Inflammatory macrophage treated with lipopolysaccharide for 1 hour (primary cell): ENCODE data around the gene SAP30.

Source experiments
- DNase-seq, 2 donors: peaks; one replicate each; pipeline ENCODE4 v3.0.0-alpha.2; 2020 to 2022

Gene SAP30

DNA sequence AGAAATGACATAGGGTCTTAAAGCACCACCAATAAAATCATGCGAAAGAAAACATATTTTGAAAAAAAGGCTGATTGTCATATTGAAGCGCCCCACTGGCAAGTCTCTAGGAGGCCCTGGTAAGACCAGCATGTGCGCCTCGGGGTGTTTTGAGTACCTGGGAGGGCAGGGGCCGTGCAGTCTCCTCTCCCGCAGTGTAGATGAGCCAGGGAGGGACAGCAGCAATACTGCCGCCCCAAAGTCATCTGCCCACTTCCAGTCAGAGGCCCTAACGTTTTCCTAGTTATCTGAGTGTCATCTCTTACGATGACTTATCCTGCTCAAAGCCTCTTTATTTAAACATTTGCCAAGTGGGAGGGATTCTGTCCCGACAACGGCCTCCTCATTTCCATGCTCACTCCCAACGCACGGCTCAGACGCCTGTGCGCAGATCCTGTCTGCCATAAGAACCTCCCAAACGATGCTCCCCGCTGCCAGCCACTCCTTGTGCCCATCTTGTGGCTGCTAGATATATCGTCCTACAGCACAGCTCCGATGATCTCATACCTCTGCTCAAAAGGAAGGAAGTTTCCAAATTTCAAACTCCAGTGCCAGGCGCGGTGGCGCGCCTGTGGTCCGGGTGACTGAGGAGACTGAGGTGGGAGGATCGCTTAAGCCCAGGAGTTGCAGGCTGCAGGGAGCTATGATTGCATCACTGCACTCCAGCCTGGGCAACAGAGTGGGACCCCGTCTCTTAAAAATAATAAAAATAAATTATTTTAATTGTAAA is 45.3 kb downstream of the SAP30 start:
- peak; percentile 91 to 95 for DNase-seq

DNA sequence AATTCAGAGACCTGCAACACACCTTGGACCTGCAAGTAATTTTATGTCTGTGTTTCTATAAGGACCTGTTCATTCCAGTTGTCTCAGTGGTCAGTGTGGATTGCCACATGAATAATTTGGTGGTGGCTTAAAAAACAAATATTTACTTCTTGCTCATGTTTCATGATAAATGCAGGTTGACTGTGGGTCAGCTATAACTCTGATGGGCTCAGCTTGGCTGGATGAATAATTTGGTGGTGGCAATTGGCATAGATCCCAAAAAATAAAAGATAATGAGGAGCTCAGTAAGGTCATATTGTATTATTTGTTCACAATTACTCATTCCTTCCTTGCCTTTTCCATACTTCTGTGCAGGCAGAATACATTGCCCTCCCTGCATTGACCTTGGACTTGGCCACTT is 47.1 kb downstream of the SAP30 start:
- DNase-seq = no peak

DNA sequence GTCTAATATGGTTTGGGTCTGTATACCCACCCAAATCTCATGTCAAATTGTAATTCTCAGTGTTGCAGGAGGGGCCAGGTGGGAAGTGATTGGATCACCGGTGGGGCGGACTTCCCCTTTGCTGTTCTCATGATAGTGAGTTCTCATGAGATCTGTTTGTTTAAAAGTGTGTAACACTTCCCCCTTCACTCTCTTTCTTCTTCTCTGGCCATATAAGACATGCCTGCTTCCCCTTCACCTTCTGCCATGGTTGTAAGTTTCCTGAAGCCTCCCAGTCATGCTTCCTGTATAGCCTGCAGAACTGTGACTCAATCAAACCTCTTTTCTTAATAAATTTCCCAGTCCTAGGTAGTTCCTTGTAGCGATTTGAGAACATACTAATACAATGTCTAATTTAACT is 47.9 kb downstream of the SAP30 start:
- DNase-seq = peak in 1 of 2 donors; percentile 16

GRCh38 chr4:173420324-173420752 is 49.6 kb downstream of the SAP30 start:
- DNase-seq = peak in 1 of 2 donors; percentile 50

GRCh38 chr4:173420801-173421200 is 50.0 kb downstream of the SAP30 start:
- DNase-seq = no peak

DNA sequence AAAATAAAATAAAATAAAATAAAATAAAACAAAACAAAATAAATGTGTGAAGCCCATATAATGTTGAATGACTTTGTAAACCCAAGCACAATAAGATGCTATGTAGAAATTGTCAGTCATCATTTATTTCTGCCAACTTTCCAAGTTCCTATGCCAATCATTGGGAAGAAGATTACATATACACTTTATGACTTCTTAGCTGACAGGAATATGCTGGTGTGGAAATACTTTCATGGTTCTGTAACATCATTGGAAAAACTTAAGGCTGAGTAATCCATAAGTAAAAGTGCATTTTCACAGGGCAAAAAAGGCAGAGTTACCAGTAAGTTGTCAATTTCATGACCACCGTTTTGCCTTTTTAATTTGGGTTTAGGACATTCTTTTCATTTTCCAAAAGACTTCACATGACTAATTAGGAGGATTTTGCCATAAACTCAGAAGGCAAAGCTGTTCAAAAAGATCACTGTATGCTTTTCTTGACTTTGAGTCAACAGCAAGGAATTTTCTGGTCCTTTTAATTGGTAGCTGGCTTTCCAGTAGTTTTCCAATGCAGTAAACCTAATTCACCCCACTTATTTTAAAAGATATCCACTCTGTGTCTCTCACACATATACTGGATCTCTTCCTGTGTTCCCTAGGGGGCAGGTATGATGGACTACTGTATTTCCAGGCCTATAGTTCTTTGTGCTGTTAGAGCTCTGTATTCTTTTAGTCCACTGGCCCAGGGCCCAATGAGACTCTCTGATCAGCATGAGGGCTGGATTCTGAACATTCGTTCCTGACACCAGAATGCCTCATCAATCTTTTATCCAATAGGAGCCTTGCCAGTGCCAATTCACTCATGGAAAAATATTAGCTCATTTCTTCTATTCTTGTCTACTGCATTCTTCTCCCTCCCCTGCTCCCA is 54.4 kb downstream of the SAP30 start:
- no peak for DNase-seq

GRCh38 chr4:173426064-173426463 is 55.3 kb downstream of the SAP30 start:
- DNase-seq = no peak
